WTC11 (cell line): Measurements from ENCODE around the gene MON2. TPM values are rescaled to one million over a fixed set of nuclear protein-coding genes. Genes with fewer than 3 reads are reported as not detected.

Source experiments
- ATAC-seq: fragments of 200-7000 bp; cut with Tn5 transposase; 2 replicates; pipeline ENCODE4 v1.10.0; 2021; ENCODE audit warnings: mild to moderate bottlenecking, moderate library complexity
- CTCF ChIA-PET: fragments of 300-600 bp; sonication (Branson Sonifier 250); formaldehyde crosslinking; loops from one replicate; lab custom pipeline; 2021; ENCODE audit warnings: antibody characterized with exemption; lab: Charles Lee
- POLR2A ChIA-PET: fragments of 350-600 bp; sonication (Branson Sonifier 250); formaldehyde crosslinking; loops from one replicate; lab custom pipeline; 2021; ENCODE audit warnings: antibody characterized with exemption; lab: Charles Lee
- DNase-seq: peaks from one replicate; pipeline ENCODE4 v3.0.0; 2021; ENCODE audit warnings: low spot score
- H3K27ac Mint-ChIP-seq: 2 replicates; pipeline ENCODE4 v1.8.0; 2021; ENCODE audit warnings: mixed read lengths
- H3K27me3 Mint-ChIP-seq: 2 replicates; pipeline ENCODE4 v1.8.0; 2021; ENCODE audit warnings: low read depth, mild to moderate bottlenecking, moderate library complexity, mixed read lengths
- H3K36me3 Mint-ChIP-seq: 2 replicates; pipeline ENCODE4 v1.8.0; 2021; ENCODE audit warnings: mixed read lengths
- H3K4me1 Mint-ChIP-seq: 2 replicates; pipeline ENCODE4 v1.8.0; 2022; ENCODE audit warnings: mixed read lengths
- H3K4me3 Mint-ChIP-seq: 2 replicates; pipeline ENCODE4 v1.8.0; 2021; ENCODE audit warnings: mild to moderate bottlenecking, moderate library complexity, mixed read lengths
- H3K9me3 Mint-ChIP-seq: 2 replicates; pipeline ENCODE4 v1.8.0; 2021; ENCODE audit warnings: mixed read lengths
- ATF2 ChIP-seq: sonication (generic); formaldehyde crosslinking; IDR thresholded peaks from 2 replicates; pipeline ENCODE4 v1.8.1; 2022; ENCODE audit warnings: low read depth, missing genetic modification reagents, borderline replicate concordance
- ATF3 ChIP-seq: sonication (generic); formaldehyde crosslinking; conservative IDR thresholded peaks from 2 replicates; pipeline ENCODE4 v1.8.1; 2022; ENCODE audit warnings: mild to moderate bottlenecking, missing genetic modification reagents
- FOXK1 ChIP-seq: sonication (generic); formaldehyde crosslinking; IDR thresholded peaks from 2 replicates; pipeline ENCODE4 v1.8.0; 2022; ENCODE audit warnings: mild to moderate bottlenecking, moderate library complexity, missing genetic modification reagents
- FOXP4 ChIP-seq: sonication (generic); formaldehyde crosslinking; IDR thresholded peaks from 2 replicates; pipeline ENCODE4 v1.8.0; 2022; ENCODE audit warnings: mild to moderate bottlenecking, missing genetic modification reagents
- HMGA2 ChIP-seq: fragments of 250-450 bp; sonication (Bioruptor Pico); IDR thresholded peaks from 2 replicates; pipeline ENCODE4 v1.4.0; 2021; ENCODE audit warnings: mild to moderate bottlenecking, moderate library complexity
- IRF2 ChIP-seq: sonication (generic); formaldehyde crosslinking; IDR thresholded peaks from 2 replicates; pipeline ENCODE4 v1.8.0; 2022; ENCODE audit warnings: low read depth, missing genetic modification reagents, borderline replicate concordance
- JAZF1 ChIP-seq: fragments of 250-450 bp; sonication (Bioruptor Pico); IDR thresholded peaks from 2 replicates; pipeline ENCODE4 v1.9.0; 2021; ENCODE audit warnings: moderate library complexity, mild to moderate bottlenecking, inconsistent platforms
- NR1H2 ChIP-seq: sonication (generic); formaldehyde crosslinking; IDR thresholded peaks from 2 replicates; pipeline ENCODE4 v1.9.0; 2021; ENCODE audit warnings: mild to moderate bottlenecking, moderate library complexity, missing genetic modification reagents
- SMAD4 ChIP-seq: sonication (generic); formaldehyde crosslinking; IDR thresholded peaks from 2 replicates; pipeline ENCODE4 v1.8.0; 2022; ENCODE audit warnings: mild to moderate bottlenecking, missing genetic modification reagents
- TCF7 ChIP-seq: sonication (generic); formaldehyde crosslinking; IDR thresholded peaks from 2 replicates; pipeline ENCODE4 v1.8.0; 2022; ENCODE audit warnings: mild to moderate bottlenecking, low read depth, missing genetic modification reagents, moderate library complexity
- ZBTB21 ChIP-seq: sonication (generic); formaldehyde crosslinking; IDR thresholded peaks from 2 replicates; pipeline ENCODE4 v1.8.1; 2023; ENCODE audit warnings: mild to moderate bottlenecking, missing genetic modification reagents, borderline replicate concordance
- ZNF219 ChIP-seq: sonication (generic); formaldehyde crosslinking; IDR thresholded peaks from 2 replicates; pipeline ENCODE4 v1.8.0; 2023; ENCODE audit warnings: missing genetic modification reagents, mild to moderate bottlenecking, borderline replicate concordance
- ZNF425 ChIP-seq: fragments of 250-450 bp; sonication (Bioruptor Pico); conservative IDR thresholded peaks from 2 replicates; pipeline ENCODE4 v1.9.0; 2021; ENCODE audit warnings: mild to moderate bottlenecking
- ZNF671 ChIP-seq: fragments of 250-450 bp; sonication (Bioruptor Pico); IDR thresholded peaks from 2 replicates; pipeline ENCODE4 v1.8.0; 2021; ENCODE audit warnings: mild to moderate bottlenecking
- total RNA-seq: library from RNA; stranded (reverse); gene quantifications from 3 replicates; pipeline ENCODE4 v1.2.3, GENCODE V29; 2021
- TF ChIP-seq, protein P1 (sequence below): sonication (generic); formaldehyde crosslinking; conservative IDR thresholded peaks from 2 replicates; pipeline ENCODE4 v1.8.1; 2023; ENCODE audit warnings: mild to moderate bottlenecking, low read depth, missing genetic modification reagents, moderate library complexity
- TF ChIP-seq, protein P2 (sequence below): sonication (generic); formaldehyde crosslinking; IDR thresholded peaks from 2 replicates; pipeline ENCODE4 v1.8.0; 2022; ENCODE audit warnings: mild to moderate bottlenecking, missing genetic modification reagents
- TF ChIP-seq, protein P3 (sequence below): sonication (generic); formaldehyde crosslinking; IDR thresholded peaks from 2 replicates; pipeline ENCODE4 v1.8.0; 2022; ENCODE audit warnings: mild to moderate bottlenecking, missing genetic modification reagents

The MON2 gene
- total RNA-seq, 1 experiment from 2014 or later: 25.8 TPM

DNA sequence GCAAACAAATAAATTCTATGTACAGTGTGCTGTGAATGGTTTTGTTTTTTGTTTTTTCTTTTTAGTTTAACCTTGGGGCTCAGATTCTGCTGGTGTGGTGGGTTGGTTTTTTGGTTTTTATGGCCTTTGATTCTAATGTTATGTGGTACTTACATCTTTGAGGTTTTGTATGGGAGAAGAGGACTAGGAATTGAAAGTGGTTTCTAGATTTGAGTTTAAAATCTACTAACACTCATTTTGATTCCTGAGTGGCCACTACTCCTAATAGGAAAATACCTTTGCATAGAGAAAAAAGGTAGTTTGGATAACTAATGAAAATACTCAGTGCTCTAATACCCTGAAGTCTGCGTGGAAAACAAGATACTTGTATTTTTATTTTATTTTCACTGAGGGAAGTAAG lies 137.7 kb downstream of the MON2 start:
- ChIA-PET CTCF (interaction anchor here (1.7 kb wide), 2 partner anchors 34 to 190 kb away, joined by 4 to 10 read pairs; no protein-coding TSS in a partner anchor), POLR2A (interaction anchor here (1.7 to 1.9 kb wide), 3 partner anchors 11 to 190 kb away, joined by 4 to 11 read pairs (median 4); no protein-coding TSS in a partner anchor)
- DNase-seq: no peak
- H3K4me3 Mint-ChIP-seq: peak overlapping the region; percentile 87
- H3K9me3 Mint-ChIP-seq: no peaks in the 10 kb centered on the region
- H3K4me1 Mint-ChIP-seq: peaks cover 53% of the 10 kb centered on the region
- ATAC-seq: no peak
- no peaks in the 10 kb centered on the region for H3K36me3 Mint-ChIP-seq
- no peaks in the 10 kb centered on the region for H3K27me3 Mint-ChIP-seq
- TF ChIP-seq SMAD4 (CRISPR knock-in tag) (no peak), TCF7 (no peak), FOXP4 (no peak), ZNF425 (no peak), ATF2 (CRISPR knock-in tag) (no peak), FOXK1 (CRISPR knock-in tag) (no peak), JAZF1 (CRISPR knock-in tag) (no peak), NR1H2 (CRISPR knock-in tag) (no peak), ZBTB21 (CRISPR knock-in tag) (no peak), ATF3 (no peak), IRF2 (CRISPR knock-in tag) (no peak), ZNF671 (CRISPR knock-in tag) (no peak), ZNF219 (no peak), HMGA2 (CRISPR knock-in tag) (no peak)
- TF ChIP-seq, protein P1, sequence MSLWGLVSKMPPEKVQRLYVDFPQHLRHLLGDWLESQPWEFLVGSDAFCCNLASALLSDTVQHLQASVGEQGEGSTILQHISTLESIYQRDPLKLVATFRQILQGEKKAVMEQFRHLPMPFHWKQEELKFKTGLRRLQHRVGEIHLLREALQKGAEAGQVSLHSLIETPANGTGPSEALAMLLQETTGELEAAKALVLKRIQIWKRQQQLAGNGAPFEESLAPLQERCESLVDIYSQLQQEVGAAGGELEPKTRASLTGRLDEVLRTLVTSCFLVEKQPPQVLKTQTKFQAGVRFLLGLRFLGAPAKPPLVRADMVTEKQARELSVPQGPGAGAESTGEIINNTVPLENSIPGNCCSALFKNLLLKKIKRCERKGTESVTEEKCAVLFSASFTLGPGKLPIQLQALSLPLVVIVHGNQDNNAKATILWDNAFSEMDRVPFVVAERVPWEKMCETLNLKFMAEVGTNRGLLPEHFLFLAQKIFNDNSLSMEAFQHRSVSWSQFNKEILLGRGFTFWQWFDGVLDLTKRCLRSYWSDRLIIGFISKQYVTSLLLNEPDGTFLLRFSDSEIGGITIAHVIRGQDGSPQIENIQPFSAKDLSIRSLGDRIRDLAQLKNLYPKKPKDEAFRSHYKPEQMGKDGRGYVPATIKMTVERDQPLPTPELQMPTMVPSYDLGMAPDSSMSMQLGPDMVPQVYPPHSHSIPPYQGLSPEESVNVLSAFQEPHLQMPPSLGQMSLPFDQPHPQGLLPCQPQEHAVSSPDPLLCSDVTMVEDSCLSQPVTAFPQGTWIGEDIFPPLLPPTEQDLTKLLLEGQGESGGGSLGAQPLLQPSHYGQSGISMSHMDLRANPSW (CRISPR knock-in tag): no peak
- TF ChIP-seq, protein P2, sequence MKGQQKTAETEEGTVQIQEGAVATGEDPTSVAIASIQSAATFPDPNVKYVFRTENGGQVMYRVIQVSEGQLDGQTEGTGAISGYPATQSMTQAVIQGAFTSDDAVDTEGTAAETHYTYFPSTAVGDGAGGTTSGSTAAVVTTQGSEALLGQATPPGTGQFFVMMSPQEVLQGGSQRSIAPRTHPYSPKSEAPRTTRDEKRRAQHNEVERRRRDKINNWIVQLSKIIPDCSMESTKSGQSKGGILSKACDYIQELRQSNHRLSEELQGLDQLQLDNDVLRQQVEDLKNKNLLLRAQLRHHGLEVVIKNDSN (CRISPR knock-in tag): no peak
- TF ChIP-seq, protein P3, sequence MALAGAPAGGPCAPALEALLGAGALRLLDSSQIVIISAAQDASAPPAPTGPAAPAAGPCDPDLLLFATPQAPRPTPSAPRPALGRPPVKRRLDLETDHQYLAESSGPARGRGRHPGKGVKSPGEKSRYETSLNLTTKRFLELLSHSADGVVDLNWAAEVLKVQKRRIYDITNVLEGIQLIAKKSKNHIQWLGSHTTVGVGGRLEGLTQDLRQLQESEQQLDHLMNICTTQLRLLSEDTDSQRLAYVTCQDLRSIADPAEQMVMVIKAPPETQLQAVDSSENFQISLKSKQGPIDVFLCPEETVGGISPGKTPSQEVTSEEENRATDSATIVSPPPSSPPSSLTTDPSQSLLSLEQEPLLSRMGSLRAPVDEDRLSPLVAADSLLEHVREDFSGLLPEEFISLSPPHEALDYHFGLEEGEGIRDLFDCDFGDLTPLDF (CRISPR knock-in tag): no peak
- peak overlapping the region; percentile 85 for H3K27ac Mint-ChIP-seq
